ENCODE data around the gene ETFB. TPM values are rescaled to one million over a fixed set of nuclear protein-coding genes. Genes with fewer than 3 reads are reported as not detected.
"Not testable (repeated sequence)": the region's sequence is repeated elsewhere in the genome, so short reads cannot be mapped to it uniquely, and the experiment has no call there.

The ETFB gene
- total RNA-seq = 72.2 and 76.4 TPM in 2 replicates

- no peak for TF ChIP-seq CTCF (IDR thresholded peaks at IDR 0.05; ENCODE audit: insufficient read depth, low read depth, low read length)
- peak within 1 kb of the TSS; percentile 93 for H3K4me3 ChIP-seq (ENCODE audit: low read depth, low read length)
- DNase-seq (ENCODE audit: low read depth) = no peak
Measured at GRCh38 chr19:51365965-51366388, at the start of gene ETFB. Gene ETFB, minus strand, starts transcription at chr19:51366388. Its CDS starts 62 bp downstream, at chr19:51366326.

- H3K4me3 ChIP-seq (ENCODE audit: low read depth, low read length) = no peak overlapping the region
- no peak for DNase-seq (ENCODE audit: low read depth)
- TF ChIP-seq CTCF (IDR thresholded peaks at IDR 0.05; ENCODE audit: insufficient read depth, low read depth, low read length) = no peak
Measured at GRCh38 chr19:51415187-51415586, 49.0 kb upstream of the ETFB start.

- no peak for TF ChIP-seq CTCF (IDR thresholded peaks at IDR 0.05; ENCODE audit: insufficient read depth, low read depth, low read length)
- no peak overlapping the region for H3K4me3 ChIP-seq (ENCODE audit: low read depth, low read length)
- no peak for DNase-seq (ENCODE audit: low read depth)
Measured at GRCh38 chr19:51410950-51411748, 45.0 kb upstream of the ETFB start.

- DNase-seq (ENCODE audit: low read depth) = peak; percentile 13
- no peak overlapping the region for H3K4me3 ChIP-seq (ENCODE audit: low read depth, low read length)
- peak; percentile 42 for TF ChIP-seq CTCF (IDR thresholded peaks at IDR 0.05; ENCODE audit: insufficient read depth, low read depth, low read length)
Measured at GRCh38 chr19:51407511-51408131, 41.4 kb upstream of the ETFB start.

GRCh38 chr19:51402117-51402516 lies 35.9 kb upstream of the ETFB start:
- no peak for TF ChIP-seq CTCF (IDR thresholded peaks at IDR 0.05; ENCODE audit: insufficient read depth, low read depth, low read length)
- DNase-seq (ENCODE audit: low read depth) = no peak
- H3K4me3 ChIP-seq (ENCODE audit: low read depth, low read length) = no peak overlapping the region

GRCh38 chr19:51399936-51400335 lies 33.7 kb upstream of the ETFB start:
- not testable (repeated sequence) for DNase-seq (ENCODE audit: low read depth)

GRCh38 chr19:51399231-51399630 lies 33.0 kb upstream of the ETFB start:
- no peak overlapping the region for H3K4me3 ChIP-seq (ENCODE audit: low read depth, low read length)
- no peak for DNase-seq (ENCODE audit: low read depth)
- TF ChIP-seq CTCF (IDR thresholded peaks at IDR 0.05; ENCODE audit: insufficient read depth, low read depth, low read length) = no peak

More at GRCh38 chr19:51399936-51400335, 33.7 kb upstream of the ETFB start:
- not testable (repeated sequence) for H3K4me3 ChIP-seq (ENCODE audit: low read depth, low read length)

All from fibroblast of villous mesenchyme (primary cell).